ENCODE data around the gene SGCD.

- TF ChIP-seq, protein P1, sequence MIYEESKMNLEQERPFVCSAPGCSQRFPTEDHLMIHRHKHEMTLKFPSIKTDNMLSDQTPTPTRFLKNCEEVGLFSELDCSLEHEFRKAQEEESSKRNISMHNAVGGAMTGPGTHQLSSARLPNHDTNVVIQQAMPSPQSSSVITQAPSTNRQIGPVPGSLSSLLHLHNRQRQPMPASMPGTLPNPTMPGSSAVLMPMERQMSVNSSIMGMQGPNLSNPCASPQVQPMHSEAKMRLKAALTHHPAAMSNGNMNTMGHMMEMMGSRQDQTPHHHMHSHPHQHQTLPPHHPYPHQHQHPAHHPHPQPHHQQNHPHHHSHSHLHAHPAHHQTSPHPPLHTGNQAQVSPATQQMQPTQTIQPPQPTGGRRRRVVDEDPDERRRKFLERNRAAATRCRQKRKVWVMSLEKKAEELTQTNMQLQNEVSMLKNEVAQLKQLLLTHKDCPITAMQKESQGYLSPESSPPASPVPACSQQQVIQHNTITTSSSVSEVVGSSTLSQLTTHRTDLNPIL (CRISPR knock-in tag; IDR thresholded peaks at IDR 0.05; ENCODE audit: low read depth), result no peak
- TF ChIP-seq ZFP3 (CRISPR knock-in tag; IDR thresholded peaks at IDR 0.05) (no peak), OSR1 (CRISPR knock-in tag; IDR thresholded peaks at IDR 0.05) (no peak), GLIS3 (CRISPR knock-in tag; IDR thresholded peaks at IDR 0.05) (no peak), ARNTL (CRISPR knock-in tag; IDR thresholded peaks at IDR 0.05; ENCODE audit: borderline replicate concordance, low read depth) (no peak), ZNF565 (CRISPR knock-in tag; conservative IDR thresholded peaks at IDR 0.05; ENCODE audit: low read depth) (no peak), BACH2 (CRISPR knock-in tag; IDR thresholded peaks at IDR 0.05; ENCODE audit: borderline replicate concordance) (no peak), ZNF8 (CRISPR knock-in tag; IDR thresholded peaks at IDR 0.05) (no peak)
- TF ChIP-seq, protein P2, sequence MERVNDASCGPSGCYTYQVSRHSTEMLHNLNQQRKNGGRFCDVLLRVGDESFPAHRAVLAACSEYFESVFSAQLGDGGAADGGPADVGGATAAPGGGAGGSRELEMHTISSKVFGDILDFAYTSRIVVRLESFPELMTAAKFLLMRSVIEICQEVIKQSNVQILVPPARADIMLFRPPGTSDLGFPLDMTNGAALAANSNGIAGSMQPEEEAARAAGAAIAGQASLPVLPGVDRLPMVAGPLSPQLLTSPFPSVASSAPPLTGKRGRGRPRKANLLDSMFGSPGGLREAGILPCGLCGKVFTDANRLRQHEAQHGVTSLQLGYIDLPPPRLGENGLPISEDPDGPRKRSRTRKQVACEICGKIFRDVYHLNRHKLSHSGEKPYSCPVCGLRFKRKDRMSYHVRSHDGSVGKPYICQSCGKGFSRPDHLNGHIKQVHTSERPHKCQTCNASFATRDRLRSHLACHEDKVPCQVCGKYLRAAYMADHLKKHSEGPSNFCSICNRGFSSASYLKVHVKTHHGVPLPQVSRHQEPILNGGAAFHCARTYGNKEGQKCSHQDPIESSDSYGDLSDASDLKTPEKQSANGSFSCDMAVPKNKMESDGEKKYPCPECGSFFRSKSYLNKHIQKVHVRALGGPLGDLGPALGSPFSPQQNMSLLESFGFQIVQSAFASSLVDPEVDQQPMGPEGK (CRISPR knock-in tag; IDR thresholded peaks at IDR 0.05; ENCODE audit: borderline replicate concordance), result no peak
Measured at GRCh38 chr5:156715287-156715686, 388.3 kb downstream of the SGCD start.
